ENCODE results near the gene P2RX7. TPM values are rescaled to one million over a fixed set of nuclear protein-coding genes. Genes with fewer than 3 reads are reported as not detected.
A peak's percentile ranks its signal among the peaks of the same experiment; 100 is the strongest.

P2RX7 gene
- total RNA-seq, 3 donors from 2014 or later = 3.8 to 8.5 (median 3.9) TPM

GRCh38 chr12:121121805-121122204, 10.9 kb upstream of the P2RX7 start:
- H3K4me1 ChIP-seq = no peaks in the 10 kb centered on the region
- H3K4me3 ChIP-seq = no peak overlapping the region
- H3K27ac ChIP-seq = no peak overlapping the region
- no peaks in the 10 kb centered on the region for H3K36me3 ChIP-seq
- intact Hi-C loops (cut with DNase I; ENCODE audit: low total_unique reads) = no loop called here
- no peaks in the 10 kb centered on the region for H3K9me3 ChIP-seq
- no peak for DNase-seq (ENCODE audit: low spot score in 2 of 2)
- H3K27me3 ChIP-seq = no peaks in the 10 kb centered on the region
- TF ChIP-seq POLR2AphosphoS5 (IDR thresholded peaks at IDR 0.05) (no peak), POLR2A (IDR thresholded peaks at IDR 0.05) (no peak), CTCF (IDR thresholded peaks at IDR 0.05) (no peak)

GRCh38 chr12:121123488-121123887, 9.2 kb upstream of the P2RX7 start:
- Histone ChIP-seq H3K4me3 (no peak overlapping the region), H3K27me3 (no peaks in the 10 kb centered on the region), H3K36me3 (no peaks in the 10 kb centered on the region), H3K27ac (no peak overlapping the region), H3K9me3 (no peaks in the 10 kb centered on the region), H3K4me1 (no peaks in the 10 kb centered on the region)
- intact Hi-C loops (cut with DNase I; ENCODE audit: low total_unique reads) = no loop called here
- no peak for TF ChIP-seq CTCF (IDR thresholded peaks at IDR 0.05)
- no peak for TF ChIP-seq POLR2AphosphoS5 (IDR thresholded peaks at IDR 0.05)
- no peak for TF ChIP-seq POLR2A (IDR thresholded peaks at IDR 0.05)
- no peak for DNase-seq (ENCODE audit: low spot score in 2 of 2)

GRCh38 chr12:121124402-121125109, 8.1 kb upstream of the P2RX7 start:
- Histone ChIP-seq H3K4me1 (peaks cover 0 to 3% of the 10 kb centered on the region in 2 donors), H3K9me3 (no peaks in the 10 kb centered on the region), H3K36me3 (no peaks in the 10 kb centered on the region), H3K4me3 (no peak overlapping the region), H3K27me3 (no peaks in the 10 kb centered on the region), H3K27ac (peak overlapping the region; percentile 39 to 64)
- intact Hi-C loops (cut with DNase I; ENCODE audit: low total_unique reads) = no loop called here
- DNase-seq (ENCODE audit: low spot score in 2 of 2) = peak in 1 of 2 donors; percentile 41
- TF ChIP-seq CTCF (IDR thresholded peaks at IDR 0.05) (no peak), POLR2A (IDR thresholded peaks at IDR 0.05) (no peak), POLR2AphosphoS5 (IDR thresholded peaks at IDR 0.05) (no peak)

GRCh38 chr12:121127501-121127900, 5.2 kb upstream of the P2RX7 start:
- Histone ChIP-seq H3K4me3 (no peak overlapping the region), H3K4me1 (peaks cover 0 to 3% of the 10 kb centered on the region in 2 donors), H3K27me3 (no peaks in the 10 kb centered on the region), H3K9me3 (no peaks in the 10 kb centered on the region), H3K27ac (no peak overlapping the region), H3K36me3 (no peaks in the 10 kb centered on the region)
- TF ChIP-seq CTCF (IDR thresholded peaks at IDR 0.05) = no peak
- no peak for TF ChIP-seq POLR2AphosphoS5 (IDR thresholded peaks at IDR 0.05)
- no peak for DNase-seq (ENCODE audit: low spot score in 2 of 2)
- intact Hi-C loops (cut with DNase I; ENCODE audit: low total_unique reads) = no loop called here

GRCh38 chr12:121128908-121129810, 3.5 kb upstream of the P2RX7 start:
- no peak for TF ChIP-seq POLR2AphosphoS5 (IDR thresholded peaks at IDR 0.05)
- TF ChIP-seq POLR2A (IDR thresholded peaks at IDR 0.05) = no peak
- no peak for TF ChIP-seq CTCF (IDR thresholded peaks at IDR 0.05)
- H3K4me1 ChIP-seq = peaks cover 3 to 4% of the 10 kb centered on the region in 2 donors
- DNase-seq (ENCODE audit: low spot score in 2 of 2) = peak in 1 of 2 donors; percentile 48
- H3K4me3 ChIP-seq = peak overlapping the region in 1 of 3 donors; percentile 46
- no peaks in the 10 kb centered on the region for H3K9me3 ChIP-seq
- intact Hi-C loops (cut with DNase I; ENCODE audit: low total_unique reads) = no loop called here
- H3K36me3 ChIP-seq = no peaks in the 10 kb centered on the region
- H3K27me3 ChIP-seq = no peaks in the 10 kb centered on the region
- peak overlapping the region; percentile 40 to 68 for H3K27ac ChIP-seq
